NK-92 (cell line): ENCODE measurements around the gene ADAMTS14.

Experiments used
- DNase-seq: peaks from one replicate; lab custom pipeline; 2025; ENCODE audit not compliant: unreplicated experiment; lab: John Stamatoyannopoulos, UW

ADAMTS14 gene

GRCh38 chr10:70782086-70782745 is 109.9 kb downstream of the ADAMTS14 start:
- DNase-seq = no peak

- DNase-seq = no peak
Observed at GRCh38 chr10:70782746-70783680, 110.7 kb downstream of the ADAMTS14 start.

GRCh38 chr10:70784016-70784415 is 111.7 kb downstream of the ADAMTS14 start:
- no peak for DNase-seq

GRCh38 chr10:70784471-70784870 is 112.2 kb downstream of the ADAMTS14 start:
- DNase-seq = no peak

- DNase-seq = no peak
Observed at GRCh38 chr10:70785190-70785589, 112.9 kb downstream of the ADAMTS14 start, which contains the start of gene TBATA. TBATA (minus strand) TSS chr10:70785377; CDS start chr10:70783379, 1,998 bp downstream.

- DNase-seq = no peak
Observed at GRCh38 chr10:70786799-70787415, 114.6 kb downstream of the ADAMTS14 start.

- no peak for DNase-seq
Observed at GRCh38 chr10:70791386-70792039, 119.2 kb downstream of the ADAMTS14 start.

GRCh38 chr10:70795613-70796012 is 123.3 kb downstream of the ADAMTS14 start:
- no peak for DNase-seq

- DNase-seq = no peak
Observed at GRCh38 chr10:70797840-70798239, 125.5 kb downstream of the ADAMTS14 start.

- no peak for DNase-seq
Observed at GRCh38 chr10:70799124-70799523, 126.8 kb downstream of the ADAMTS14 start.

GRCh38 chr10:70801854-70802253 is 129.5 kb downstream of the ADAMTS14 start:
- DNase-seq = no peak

- DNase-seq = no peak
Observed at GRCh38 chr10:70803775-70804420, 131.6 kb downstream of the ADAMTS14 start.

- no peak for DNase-seq
Observed at GRCh38 chr10:70804421-70804808, 132.1 kb downstream of the ADAMTS14 start.

- no peak for DNase-seq
Observed at GRCh38 chr10:70805619-70806215, 133.4 kb downstream of the ADAMTS14 start.

- no peak for DNase-seq
Observed at GRCh38 chr10:70806841-70807240, 134.5 kb downstream of the ADAMTS14 start.

- no peak for DNase-seq
Observed at GRCh38 chr10:70807556-70807955, 135.2 kb downstream of the ADAMTS14 start.

- DNase-seq = no peak
Observed at GRCh38 chr10:70809011-70809611, 136.8 kb downstream of the ADAMTS14 start.

- no peak for DNase-seq
Observed at GRCh38 chr10:70809726-70810125, 137.4 kb downstream of the ADAMTS14 start.

GRCh38 chr10:70810967-70811366 is 138.7 kb downstream of the ADAMTS14 start:
- no peak for DNase-seq

- DNase-seq = no peak
Observed at GRCh38 chr10:70811881-70812280, 139.6 kb downstream of the ADAMTS14 start.
